HG03558 (cell line): Measurements from ENCODE around the gene FAM78B.

Source experiments
- ATAC-seq: cut with Tn5 transposase; IDR thresholded peaks from one replicate; pipeline ENCODE4 v1.9.1; 2021; ENCODE audit warnings: moderate number of reproducible peaks; ENCODE audit not compliant: unreplicated experiment; ENCODE audit errors: extremely low read depth

FAM78B gene, protein sequence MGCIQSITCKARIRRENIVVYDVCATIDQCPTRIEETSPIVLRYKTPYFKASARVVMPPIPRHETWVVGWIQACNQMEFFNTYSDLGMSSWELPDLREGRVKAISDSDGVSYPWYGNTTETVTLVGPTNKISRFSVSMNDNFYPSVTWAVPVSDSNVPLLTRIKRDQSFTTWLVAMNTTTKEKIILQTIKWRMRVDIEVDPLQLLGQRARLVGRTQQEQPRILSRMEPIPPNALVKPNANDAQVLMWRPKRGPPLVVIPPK

DNA sequence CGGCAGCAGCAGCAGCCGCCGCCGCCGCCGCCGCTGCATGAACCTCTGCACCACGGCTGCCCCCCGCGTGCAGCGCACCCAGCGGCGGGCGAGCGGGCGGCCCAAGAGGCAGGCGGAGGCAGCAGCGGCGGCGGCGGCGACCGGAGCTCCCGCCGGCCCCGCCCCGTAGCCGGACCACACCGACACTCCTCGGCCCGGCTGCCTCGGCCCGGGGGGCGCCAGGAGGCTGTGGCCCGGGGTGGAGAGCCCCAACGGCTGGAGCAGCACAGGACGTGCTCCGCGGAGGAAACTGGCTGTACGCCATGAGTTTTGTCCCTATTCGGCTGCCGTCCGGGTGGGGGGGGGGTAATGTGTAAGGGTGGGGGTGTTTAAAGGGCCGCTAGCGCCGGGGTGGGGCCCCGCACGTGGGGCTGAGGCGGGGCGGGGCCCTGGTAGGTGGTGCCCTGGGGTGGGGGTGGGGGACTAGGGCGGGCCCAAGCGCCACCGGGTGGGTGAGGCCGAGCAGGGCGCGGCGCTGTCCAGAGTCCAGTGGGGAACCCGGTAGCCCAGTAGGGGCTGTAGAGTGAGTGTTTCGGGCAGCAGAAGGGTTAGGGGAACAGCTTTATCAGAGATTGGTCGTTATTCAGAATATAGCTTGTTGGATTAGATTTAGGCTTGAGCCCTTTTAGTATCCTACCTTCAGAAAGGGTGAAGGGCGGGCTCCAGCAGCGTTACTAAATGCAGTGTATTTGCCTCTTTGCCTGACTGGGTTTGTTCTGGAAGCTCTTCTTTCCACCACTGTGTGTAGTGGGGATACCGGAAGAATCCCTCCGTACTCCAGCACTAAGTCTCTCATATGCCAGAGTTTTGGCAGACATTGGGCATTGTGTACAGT lies at the start of gene FAM78B:
TSS of gene FAM78B (minus strand) at position 304 of the 874 bp plus-strand sequence. CDS start 753 bp downstream, outside the sequence.
- no peak for ATAC-seq

DNA sequence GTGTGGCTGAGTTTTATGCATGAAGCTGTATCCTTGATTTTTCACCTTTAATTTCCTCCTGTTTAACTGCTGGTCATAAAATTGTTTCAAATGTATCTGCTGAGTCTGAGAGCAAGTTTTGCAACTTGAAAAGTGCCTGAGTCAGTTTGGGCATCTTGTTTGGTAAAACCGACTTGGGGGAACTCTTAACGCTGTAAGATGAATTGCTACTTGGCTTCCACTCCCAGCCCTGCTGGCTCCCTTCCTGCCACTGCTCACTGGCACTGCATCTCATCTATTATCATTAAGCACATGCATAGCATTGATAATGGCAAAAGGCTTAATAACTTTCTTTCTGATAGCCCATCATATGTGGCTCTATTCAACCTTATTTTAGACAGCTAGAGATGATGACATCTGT lies 35.7 kb upstream of the FAM78B start:
- ATAC-seq: no peak

DNA sequence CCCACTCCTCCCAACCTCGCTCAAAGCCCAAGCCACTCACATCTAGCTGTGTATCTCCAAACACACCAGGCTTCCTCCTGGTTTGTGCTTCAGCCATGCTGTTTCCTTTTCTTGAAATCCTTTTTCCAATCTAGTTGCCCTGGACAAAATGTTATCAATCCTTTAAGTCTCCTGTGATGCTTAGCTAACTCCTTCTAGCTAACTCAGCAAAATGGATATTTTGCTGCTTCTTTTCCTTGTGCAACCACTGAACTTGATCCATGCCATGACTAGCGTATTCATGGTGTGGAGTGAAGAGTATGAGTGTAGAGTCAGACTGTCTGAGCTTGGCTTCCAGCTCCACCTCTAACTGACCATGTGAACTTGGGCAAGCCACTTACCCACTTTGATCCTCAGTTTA lies 33.9 kb upstream of the FAM78B start:
- no peak for ATAC-seq

DNA sequence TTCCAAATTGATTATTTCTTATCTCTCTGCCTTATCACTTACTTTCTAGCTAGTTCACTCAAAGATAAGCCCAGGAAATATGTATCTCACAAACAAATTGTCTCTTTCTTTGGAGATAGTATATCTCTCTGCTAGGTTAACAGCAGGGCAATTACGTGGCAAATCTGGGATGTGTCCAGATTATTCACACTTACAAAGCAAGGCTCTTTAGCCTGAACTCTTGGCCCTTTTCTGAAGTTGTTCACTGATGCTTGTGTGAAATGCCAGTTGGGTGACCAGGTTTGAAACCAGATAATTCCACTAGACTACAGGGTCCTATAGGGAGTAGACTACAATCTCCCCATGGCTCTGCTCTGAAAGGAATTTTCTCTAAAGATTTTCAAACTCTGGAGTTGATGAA lies 30.8 kb upstream of the FAM78B start:
- ATAC-seq: no peak

DNA sequence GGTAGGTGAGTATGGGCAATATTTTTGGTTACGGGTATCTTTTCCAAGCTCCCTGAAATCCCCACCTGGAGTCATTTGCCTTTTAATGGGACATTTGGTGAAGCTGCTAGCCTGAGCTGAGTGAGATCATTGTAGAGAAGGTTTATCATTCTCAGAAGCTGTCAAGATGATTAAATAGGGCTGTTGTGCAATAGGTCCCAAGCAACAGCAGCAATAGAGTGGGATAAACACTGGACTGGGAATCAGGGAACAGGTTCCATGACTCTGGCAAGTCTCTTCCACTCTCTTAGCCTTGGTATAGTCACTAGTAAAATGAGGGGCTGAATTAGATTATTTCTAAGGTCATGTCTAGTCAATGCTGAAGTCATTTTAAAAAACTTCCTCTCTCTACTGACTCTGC lies 30.3 kb upstream of the FAM78B start:
- ATAC-seq: no peak

DNA sequence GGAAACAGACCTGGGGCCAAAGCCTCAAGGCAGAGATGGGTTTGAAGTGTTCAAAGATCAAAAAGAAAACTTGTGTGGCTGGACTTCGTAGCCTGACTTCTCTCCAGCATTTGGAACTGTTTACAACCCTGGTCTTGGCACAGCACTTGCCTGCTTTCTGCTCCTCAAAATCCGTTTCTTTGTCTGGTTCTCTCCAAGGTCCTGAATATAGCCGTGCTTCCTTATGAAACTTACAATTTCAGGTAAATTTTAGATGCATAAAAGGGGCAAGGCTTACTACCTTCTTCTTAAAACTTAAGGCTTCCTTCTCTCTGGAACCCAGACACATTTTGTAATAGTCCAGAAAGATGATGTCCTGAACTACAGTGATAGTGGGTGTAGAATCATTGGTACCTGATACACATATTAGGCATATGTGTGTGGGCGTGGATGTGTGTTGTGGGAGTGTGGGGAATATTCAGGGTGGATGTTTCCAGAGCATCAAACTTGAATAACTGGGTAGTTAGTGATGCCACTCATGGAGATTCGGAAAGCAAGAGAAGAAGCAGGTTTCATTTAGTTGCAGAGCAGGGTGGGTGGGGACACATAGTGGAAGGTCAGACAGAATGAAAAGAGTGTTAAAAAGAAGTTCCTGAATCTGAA lies 26.4 kb upstream of the FAM78B start:
- ATAC-seq: no peak

DNA sequence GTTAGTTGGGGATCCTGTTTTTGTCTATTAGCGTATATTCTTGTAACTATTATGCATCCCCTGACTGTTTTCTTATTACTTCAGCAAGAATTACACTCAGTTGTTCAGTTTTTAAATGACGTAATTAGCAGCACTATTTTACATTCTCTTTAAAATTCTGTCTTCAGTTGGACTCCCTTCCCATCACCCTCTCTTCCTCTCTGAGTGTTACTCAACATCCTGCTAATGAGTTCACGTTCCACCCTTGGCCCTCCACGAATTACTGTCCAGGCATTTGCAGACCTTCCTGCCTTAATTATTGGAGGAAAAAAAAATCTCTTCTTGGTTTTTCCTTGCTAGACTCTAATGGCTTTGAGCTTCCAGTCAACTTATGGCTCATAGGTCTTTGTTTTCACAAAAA lies 23.6 kb upstream of the FAM78B start:
- no peak for ATAC-seq

DNA sequence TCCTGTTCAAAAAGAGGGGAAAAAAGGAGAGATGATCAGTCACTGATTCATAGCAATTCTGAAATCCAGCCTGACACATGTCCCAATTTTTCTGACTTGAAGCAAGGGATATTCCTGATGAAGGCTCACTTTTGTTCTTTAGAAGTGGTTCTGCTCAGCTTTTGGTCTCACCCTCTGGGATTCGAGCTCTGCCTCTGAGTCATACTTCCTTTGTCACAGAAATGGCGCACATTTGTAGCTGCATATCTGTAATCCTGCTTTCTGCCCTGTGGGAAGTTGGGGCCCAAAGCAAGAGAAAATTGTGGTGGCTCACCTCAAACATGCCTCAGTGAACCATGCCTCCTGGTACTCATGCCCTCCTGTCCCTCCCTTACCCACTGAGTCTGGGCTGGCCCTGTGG lies 22.3 kb upstream of the FAM78B start:
- no peak for ATAC-seq

DNA sequence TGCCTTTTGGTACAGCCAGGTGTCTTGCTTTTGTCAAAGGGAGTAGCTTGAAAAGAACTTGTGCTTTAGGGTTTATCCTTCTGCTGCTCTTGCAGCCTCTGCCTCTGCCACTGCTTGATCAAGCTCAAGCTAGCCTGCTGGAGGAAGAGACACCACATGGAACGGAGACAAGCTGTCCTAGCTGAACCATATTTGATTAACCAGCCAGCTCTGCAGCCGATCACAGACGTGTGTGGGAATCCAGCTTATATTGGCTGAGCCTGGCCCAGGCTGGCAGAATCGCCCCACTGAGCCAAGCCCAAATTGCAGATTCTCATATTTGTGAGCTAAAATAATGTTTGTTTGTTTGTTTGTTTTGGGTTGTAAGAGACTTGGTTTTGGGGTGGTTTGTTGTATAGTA lies 18.7 kb upstream of the FAM78B start:
- no peak for ATAC-seq

DNA sequence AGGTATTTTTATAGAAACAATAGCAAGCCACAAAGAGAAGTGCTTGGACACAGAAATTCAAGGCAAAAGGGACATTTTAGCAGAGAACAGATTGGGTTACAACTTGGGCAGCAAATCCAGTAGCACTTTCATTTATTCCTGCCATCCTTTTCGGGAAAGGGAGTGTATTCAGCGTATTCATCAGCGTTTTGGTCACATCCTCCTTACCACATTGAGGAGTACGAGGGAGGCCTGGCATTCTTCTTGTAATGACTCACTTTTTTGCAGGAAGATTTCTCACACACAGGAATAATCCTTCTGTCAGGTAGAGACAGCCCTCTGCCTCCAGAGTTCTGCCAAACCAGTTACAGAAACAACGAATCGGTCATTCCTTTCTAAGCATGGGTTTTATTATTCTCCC lies 18.1 kb upstream of the FAM78B start:
- ATAC-seq: no peak

DNA sequence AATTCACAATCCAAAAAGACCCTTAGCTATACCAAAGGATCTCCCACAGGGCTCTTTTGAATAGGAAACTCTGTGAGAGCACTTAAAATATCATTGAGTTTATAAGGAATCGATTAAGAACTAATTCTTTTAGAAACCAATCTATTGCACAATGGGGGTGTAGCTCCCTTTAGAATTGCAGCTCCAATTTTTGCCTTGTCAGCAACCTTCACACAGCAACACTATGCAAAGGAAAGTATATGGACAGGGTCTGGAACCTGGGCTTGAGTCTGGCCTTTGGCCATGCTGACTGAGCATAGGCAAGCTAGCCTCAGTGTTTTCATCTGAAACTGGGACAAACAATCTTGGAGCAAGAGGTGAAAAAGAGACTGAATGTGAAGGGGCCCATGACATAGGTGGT lies 17.2 kb upstream of the FAM78B start:
- no peak for ATAC-seq

DNA sequence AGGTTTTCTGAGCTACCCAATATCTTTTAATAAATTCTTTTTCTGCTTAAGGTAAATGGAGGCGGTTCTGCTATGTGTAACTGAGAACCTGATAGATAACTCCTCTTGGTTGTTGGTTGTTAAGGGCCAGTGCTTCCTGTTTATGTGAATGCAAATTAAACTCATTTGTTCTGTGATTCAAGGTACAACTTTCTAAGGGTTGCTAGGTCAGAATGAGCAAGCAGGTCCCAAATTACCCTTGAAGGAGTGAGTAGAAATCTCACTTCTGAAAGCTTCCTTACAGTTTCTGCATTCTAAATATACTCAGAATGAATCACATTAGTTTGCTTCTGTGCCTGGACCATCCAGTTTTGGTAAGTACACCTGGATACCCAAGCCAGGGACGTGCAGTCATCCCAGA lies 15.5 kb upstream of the FAM78B start:
- ATAC-seq: no peak

DNA sequence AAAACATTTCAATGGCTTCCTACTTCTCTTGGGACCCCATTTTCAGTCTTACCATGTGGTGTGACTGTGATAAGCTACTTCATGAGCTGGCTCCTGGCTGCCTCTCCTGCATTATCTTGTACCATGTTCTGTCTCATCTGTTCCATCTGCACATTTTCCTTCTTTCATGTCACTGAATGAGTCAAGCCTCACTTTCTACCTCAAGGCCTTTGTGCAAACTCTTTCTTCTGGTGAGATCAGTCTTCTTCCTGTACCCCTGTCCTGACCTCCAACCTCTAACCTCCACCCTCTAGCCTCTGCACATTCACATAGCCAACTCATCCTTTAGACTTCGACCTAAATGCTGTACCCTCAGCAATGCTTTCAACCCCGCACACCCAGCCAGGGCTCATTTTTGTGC lies 9.6 kb upstream of the FAM78B start:
- no peak for ATAC-seq

DNA sequence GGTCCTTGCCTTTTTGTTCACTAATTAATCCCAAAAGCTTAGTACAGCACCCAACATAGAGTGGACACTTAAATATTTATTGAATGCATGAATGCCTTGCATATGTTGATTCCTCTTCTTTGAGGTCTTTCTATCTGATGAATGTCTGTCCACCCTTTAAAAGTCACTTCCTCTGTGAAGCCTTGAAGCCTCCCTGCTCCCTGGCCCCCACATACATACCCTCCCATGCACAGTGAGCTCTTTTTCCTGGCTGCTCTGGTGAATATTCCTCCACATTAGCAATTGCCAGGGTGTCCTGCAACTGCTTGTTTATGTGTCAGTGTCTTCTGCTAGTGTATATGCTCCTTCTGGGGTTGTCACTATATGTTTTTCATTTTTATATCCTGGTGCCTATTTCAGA lies 8.2 kb upstream of the FAM78B start:
- ATAC-seq: no peak

DNA sequence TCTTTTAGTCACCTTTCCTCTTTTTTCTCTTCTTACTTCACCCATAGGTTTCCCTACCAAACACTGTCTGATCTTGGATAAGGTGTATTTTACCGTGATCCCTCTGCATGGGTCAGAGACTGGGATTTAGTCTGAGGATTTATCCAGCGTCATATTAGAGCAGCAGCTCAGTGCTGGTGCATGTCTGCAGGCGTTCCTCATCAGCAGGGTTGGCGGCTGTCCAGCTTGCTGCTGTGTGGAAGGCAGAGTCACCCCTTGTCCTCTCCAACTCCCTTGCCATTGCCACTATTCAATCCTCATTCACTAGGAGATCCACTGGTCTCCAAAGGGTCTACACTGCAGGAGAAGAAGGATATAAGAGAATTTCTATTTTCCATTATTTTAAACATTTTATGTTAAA lies 7.3 kb upstream of the FAM78B start:
- no peak for ATAC-seq

DNA sequence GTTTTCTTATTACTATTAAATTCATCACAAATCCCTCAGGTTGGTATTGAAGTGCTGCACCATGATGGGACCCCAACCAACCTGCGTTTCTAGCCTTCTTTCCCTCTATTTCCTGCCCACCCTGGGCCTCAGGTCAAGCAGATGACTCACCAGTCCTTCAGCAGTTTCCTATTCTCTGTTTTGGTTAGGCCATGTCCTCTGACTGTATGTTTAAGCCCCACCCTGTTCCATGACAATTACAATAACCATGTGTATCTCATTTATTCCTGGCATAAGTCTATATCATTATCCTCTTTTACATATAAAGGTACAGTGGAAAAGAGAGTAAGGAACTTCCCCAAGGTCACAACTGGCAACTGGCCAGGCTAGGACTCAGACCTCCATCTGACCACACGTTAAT lies 5.3 kb upstream of the FAM78B start:
- ATAC-seq: no peak

DNA sequence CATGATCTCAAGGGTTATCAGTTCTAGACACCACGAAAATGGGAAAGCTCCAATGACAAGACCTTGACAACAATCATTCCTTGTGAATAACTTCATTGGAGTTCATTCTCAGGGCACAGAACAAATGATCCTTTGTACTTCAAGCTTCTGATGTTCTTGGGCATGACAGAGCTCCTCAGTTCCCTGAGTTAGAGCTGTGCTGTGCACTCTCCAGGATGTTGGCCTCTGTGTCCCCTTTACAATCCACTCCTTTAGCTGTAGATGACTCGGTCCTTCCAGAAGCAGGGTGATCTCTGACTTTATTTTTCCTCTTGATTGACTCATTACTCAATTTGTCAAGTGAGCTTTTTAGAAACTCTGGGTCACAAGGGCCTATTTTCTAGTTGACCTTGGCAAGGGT lies 3.9 kb upstream of the FAM78B start:
- ATAC-seq: no peak

DNA sequence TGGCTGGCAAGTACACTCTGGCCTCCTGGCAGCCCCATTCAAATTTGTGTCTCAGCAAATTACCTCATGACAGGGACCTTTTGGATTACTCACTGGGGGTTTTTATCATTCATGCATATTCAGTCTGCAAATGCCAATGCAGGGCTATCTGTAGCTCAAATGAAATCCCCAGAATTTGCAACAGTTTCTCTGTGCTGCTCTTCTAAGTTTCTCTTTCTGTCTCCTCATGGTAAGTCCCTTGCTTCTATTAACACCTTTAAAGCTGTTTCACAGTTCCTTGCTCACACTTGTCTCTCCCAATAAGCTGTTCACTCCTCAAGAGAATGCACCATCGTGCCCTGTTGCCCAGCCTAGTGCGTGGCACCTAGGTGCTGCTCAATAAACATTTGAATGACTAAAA lies 3.3 kb upstream of the FAM78B start:
- ATAC-seq: peak; percentile 57

DNA sequence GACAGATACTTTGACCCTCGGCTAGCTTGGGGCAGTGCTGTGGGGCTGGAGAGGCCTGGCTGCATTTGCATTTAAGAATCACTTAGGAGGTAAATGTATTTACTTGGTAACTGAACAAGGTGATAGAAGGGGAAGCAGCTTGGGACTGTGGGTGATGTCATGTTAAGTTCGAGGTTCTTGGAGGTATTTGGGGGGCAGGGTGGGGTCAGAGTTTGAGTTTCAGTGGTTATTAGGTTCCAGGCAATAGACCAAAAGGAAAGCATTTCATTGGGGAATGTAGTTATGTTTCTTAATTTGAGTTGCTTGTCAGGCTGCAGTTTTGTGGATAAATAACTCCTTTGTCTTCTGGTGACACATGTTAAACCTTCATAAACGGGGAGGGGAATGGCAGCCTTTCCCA lies 2.4 kb upstream of the FAM78B start:
- ATAC-seq: no peak

DNA sequence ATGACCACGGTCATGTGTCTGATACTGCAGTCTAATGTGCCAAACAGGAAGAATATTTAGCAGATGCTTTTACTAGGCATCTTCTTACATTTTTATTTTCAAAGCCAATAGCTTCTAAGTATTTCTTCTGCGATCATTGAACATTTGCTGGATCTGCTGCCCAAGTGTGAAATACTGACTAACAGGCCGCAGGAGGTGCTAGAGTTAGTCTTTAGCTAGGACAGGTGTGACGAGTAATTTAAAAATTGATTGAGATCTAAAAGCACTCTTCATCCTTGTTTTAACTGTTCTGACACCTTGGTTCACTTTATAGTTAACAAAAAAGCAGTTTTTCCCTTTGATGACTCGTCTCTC lies 748 bp upstream of the FAM78B start:
- ATAC-seq: no peak

DNA sequence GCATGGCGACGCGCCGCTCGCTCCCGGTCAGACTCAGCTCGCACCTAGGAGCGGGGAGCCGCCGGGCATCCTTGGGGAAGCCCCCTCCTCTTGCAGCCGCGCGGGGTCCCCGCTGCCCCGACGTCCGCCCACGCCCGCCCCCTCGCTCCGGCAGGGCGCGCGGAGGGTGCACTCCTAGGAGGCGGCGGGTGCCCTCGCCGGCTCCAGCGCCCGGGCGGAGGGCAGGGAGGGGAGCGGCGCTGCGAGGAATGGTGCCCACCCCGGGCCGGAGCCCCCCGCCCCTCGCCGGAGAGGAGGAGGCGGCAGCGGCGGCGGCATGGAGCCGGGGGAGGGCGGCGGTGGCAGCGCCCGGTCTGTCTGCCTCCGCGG lies 488 bp downstream of the FAM78B start:
- ATAC-seq: no peak
